ENCODE results near the gene TYW1B.
"Not testable (repeated sequence)": the region's sequence is repeated elsewhere in the genome, so short reads cannot be mapped to it uniquely, and the experiment has no call there.

TYW1B gene

GRCh38 chr7:72555238-72555637 is 272.8 kb downstream of the TYW1B start:
- DNase-seq (ENCODE audit: low spot score), result not testable (repeated sequence)

DNA sequence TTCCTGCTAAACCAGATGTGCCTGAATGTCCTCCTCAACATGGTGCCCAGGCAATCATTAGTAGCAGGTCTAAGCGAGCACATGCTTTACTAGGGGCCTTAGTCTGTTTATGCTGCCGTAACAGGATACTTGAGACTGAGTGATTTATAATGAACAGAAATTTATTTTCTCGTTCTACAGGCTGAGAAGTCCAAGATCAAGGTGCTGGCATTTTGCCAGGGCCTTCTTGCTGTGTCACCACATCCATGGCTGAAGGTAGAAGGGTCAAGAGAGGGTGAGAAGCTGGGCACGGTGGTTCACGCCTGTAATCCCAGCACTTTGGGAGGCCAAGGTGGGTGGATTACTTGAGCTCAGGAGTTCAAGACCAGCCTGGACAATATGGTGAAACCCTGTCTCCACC is 273.6 kb downstream of the TYW1B start:
- not testable (repeated sequence) for DNase-seq (ENCODE audit: low spot score)

DNA sequence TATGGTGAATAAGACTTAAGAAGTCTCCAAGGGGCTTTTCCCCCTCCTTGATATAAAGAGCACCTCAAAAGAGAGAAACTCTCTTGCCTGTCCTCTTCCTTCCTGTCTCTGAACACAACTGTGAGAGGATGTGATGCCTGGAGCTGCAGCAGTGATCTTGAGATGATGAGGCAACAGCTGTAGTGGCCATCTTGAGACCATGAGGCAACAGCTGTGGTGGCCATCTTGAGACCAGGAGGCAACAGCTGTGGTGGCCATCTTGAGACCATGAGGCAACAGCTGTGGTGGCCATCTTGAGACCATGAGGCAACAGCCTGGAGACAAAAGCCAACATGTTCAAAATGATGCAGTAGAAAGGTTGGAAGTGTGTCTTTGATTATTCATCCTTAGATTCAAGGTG is 277.5 kb downstream of the TYW1B start:
- DNase-seq (ENCODE audit: low spot score), result peak; percentile 56

GRCh38 chr7:72546586-72547237 is 281.3 kb downstream of the TYW1B start:
- not testable (repeated sequence) for DNase-seq (ENCODE audit: low spot score)

- DNase-seq (ENCODE audit: low spot score), result not testable (repeated sequence)
Observed at GRCh38 chr7:72544531-72544930, 283.5 kb downstream of the TYW1B start.

- DNase-seq (ENCODE audit: low spot score), result no peak
Observed at GRCh38 chr7:72540923-72541322, 287.1 kb downstream of the TYW1B start.

GRCh38 chr7:72540106-72540611 is 287.8 kb downstream of the TYW1B start:
- DNase-seq (ENCODE audit: low spot score), result no peak

GRCh38 chr7:72539702-72540101 is 288.3 kb downstream of the TYW1B start:
- DNase-seq (ENCODE audit: low spot score), result no peak

GRCh38 chr7:72538856-72539255 is 289.1 kb downstream of the TYW1B start:
- no peak for DNase-seq (ENCODE audit: low spot score)

GRCh38 chr7:72538147-72538546 is 289.9 kb downstream of the TYW1B start:
- DNase-seq (ENCODE audit: low spot score), result no peak

DNA sequence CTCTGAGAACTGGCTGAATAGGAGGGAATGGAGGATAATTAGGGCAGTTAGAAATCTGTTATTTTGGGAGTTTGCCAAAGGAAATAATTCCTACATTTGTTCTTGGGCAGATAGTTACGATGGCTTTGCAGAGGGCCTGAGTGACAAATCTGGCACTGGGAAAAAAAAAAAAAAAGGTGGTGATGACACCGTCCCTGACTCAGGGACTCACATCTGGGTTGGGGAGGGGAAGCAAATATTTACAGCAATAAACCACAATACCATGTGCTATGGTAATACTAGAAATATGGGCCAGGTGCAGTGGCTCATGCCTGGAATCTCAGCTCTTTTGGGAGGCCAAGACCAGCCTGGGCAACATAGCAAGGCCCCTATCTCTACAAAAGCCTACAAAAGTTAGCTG is 292.0 kb downstream of the TYW1B start:
- DNase-seq (ENCODE audit: low spot score), result not testable (repeated sequence)

- not testable (repeated sequence) for DNase-seq (ENCODE audit: low spot score)
Observed at GRCh38 chr7:72531048-72531447, 297.0 kb downstream of the TYW1B start.
